ENCODE results near the gene HPSE2.
"Not testable (repeated sequence)": the region's sequence is repeated elsewhere in the genome, so short reads cannot be mapped to it uniquely, and the experiment has no call there.

The HPSE2 gene

GRCh38 chr10:98919899-98920298 is 315.8 kb downstream of the HPSE2 start:
- peak; percentile 62 for DNase-seq (ENCODE audit: low read depth)

GRCh38 chr10:98917828-98918227 is 317.8 kb downstream of the HPSE2 start:
- no peak for DNase-seq (ENCODE audit: low read depth)

GRCh38 chr10:98916526-98917125 is 319.0 kb downstream of the HPSE2 start:
- peak; percentile 50 for DNase-seq (ENCODE audit: low read depth)

GRCh38 chr10:98915911-98916310 is 319.7 kb downstream of the HPSE2 start:
- DNase-seq (ENCODE audit: low read depth): no peak

GRCh38 chr10:98910546-98910945 is 325.1 kb downstream of the HPSE2 start:
- no peak for DNase-seq (ENCODE audit: low read depth)

- DNase-seq (ENCODE audit: low read depth): no peak
These were observed 325.6 kb downstream of the HPSE2 start for GRCh38 chr10:98910048-98910447.

GRCh38 chr10:98908868-98909267 is 326.8 kb downstream of the HPSE2 start:
- DNase-seq (ENCODE audit: low read depth): no peak

- DNase-seq (ENCODE audit: low read depth): not testable (repeated sequence)
These were observed 327.4 kb downstream of the HPSE2 start for GRCh38 chr10:98908247-98908646.

- no peak for DNase-seq (ENCODE audit: low read depth)
These were observed 334.1 kb downstream of the HPSE2 start for GRCh38 chr10:98901441-98902110.

GRCh38 chr10:98899018-98899417 is 336.6 kb downstream of the HPSE2 start:
- DNase-seq (ENCODE audit: low read depth): no peak

- DNase-seq (ENCODE audit: low read depth): no peak
These were observed 343.1 kb downstream of the HPSE2 start for GRCh38 chr10:98892523-98892922.

GRCh38 chr10:98886686-98887085 is 349.0 kb downstream of the HPSE2 start:
- DNase-seq (ENCODE audit: low read depth): peak; percentile 60

- no peak for DNase-seq (ENCODE audit: low read depth)
These were observed 350.3 kb downstream of the HPSE2 start for GRCh38 chr10:98885378-98885777.

- no peak for DNase-seq (ENCODE audit: low read depth)
These were observed 353.9 kb downstream of the HPSE2 start for GRCh38 chr10:98881789-98882188.

GRCh38 chr10:98880971-98881370 is 354.7 kb downstream of the HPSE2 start:
- no peak for DNase-seq (ENCODE audit: low read depth)

GRCh38 chr10:98878921-98879320 is 356.7 kb downstream of the HPSE2 start:
- no peak for DNase-seq (ENCODE audit: low read depth)

- DNase-seq (ENCODE audit: low read depth): peak; percentile 8
These were observed 357.2 kb downstream of the HPSE2 start for GRCh38 chr10:98878418-98878817.

- DNase-seq (ENCODE audit: low read depth): no peak
These were observed 373.7 kb downstream of the HPSE2 start for GRCh38 chr10:98861962-98862361.

GRCh38 chr10:98858525-98858924 is 377.1 kb downstream of the HPSE2 start:
- peak; percentile 25 for DNase-seq (ENCODE audit: low read depth)

- DNase-seq (ENCODE audit: low read depth): no peak
These were observed 380.1 kb downstream of the HPSE2 start for GRCh38 chr10:98855403-98856189.

- DNase-seq (ENCODE audit: low read depth): peak; percentile 15
These were observed 383.0 kb downstream of the HPSE2 start for GRCh38 chr10:98852686-98853085.

- DNase-seq (ENCODE audit: low read depth): peak; percentile 13
These were observed 387.3 kb downstream of the HPSE2 start for GRCh38 chr10:98848361-98848760.

GRCh38 chr10:98846787-98847186 is 388.9 kb downstream of the HPSE2 start:
- DNase-seq (ENCODE audit: low read depth): no peak

Measured in ELR (cell line).